Amniotic stem cell (primary cell): ENCODE data around the gene ITGA7.
"Not testable (repeated sequence)": the region's sequence is repeated elsewhere in the genome, so short reads cannot be mapped to it uniquely, and the experiment has no call there.

ENCODE experiments used
- DNase-seq: peaks from one replicate; lab custom pipeline; 2025; lab: John Stamatoyannopoulos, UW

ITGA7 gene

GRCh38 chr12:55682087-55682796, 25.5 kb downstream of the ITGA7 start:
- DNase-seq: no peak

DNA sequence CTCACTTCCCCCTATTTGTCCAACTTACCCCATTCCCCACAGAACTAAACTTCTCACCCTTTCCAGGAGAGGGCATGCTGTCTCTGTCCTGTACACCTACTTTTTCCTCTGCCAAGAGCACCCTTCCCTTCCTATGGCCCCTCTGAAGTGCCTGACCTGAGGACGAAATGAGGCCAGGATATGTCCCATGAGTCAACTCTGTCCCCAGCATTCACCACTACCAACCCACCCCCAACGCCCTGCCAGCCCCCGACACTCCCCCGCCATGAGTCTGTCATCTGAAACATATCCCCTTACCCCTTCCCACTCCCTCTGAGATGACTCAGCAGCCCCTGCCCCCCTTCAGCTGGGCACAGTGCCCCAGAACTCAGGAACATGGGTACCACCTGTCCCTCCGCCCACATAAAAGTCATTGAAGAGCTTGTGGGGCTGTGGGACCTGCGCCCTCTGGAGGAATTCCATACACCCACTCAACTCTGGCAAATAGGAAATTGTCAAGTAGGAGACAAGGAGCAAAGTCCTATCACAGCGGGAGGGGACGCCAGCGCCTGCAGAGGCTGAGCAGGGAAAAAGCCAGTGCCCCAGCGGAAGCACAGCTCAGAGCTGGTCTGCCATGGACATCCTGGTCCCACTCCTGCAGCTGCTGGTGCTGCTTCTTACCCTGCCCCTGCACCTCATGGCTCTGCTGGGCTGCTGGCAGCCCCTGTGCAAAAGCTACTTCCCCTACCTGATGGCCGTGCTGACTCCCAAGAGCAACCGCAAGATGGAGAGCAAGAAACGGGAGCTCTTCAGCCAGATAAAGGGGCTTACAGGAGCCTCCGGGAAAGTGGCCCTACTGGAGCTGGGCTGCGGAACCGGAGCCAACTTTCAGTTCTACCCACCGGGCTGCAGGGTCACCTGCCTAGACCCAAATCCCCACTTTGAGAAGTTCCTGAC, 26.3 kb downstream of the ITGA7 start:
- no peak for DNase-seq

- DNase-seq: no peak
Measured at GRCh38 chr12:55679691-55680090, 28.0 kb downstream of the ITGA7 start.

- no peak for DNase-seq
Measured at GRCh38 chr12:55676707-55677106, 31.0 kb downstream of the ITGA7 start.

- no peak for DNase-seq
Measured at GRCh38 chr12:55675666-55676065, 32.0 kb downstream of the ITGA7 start.

DNA sequence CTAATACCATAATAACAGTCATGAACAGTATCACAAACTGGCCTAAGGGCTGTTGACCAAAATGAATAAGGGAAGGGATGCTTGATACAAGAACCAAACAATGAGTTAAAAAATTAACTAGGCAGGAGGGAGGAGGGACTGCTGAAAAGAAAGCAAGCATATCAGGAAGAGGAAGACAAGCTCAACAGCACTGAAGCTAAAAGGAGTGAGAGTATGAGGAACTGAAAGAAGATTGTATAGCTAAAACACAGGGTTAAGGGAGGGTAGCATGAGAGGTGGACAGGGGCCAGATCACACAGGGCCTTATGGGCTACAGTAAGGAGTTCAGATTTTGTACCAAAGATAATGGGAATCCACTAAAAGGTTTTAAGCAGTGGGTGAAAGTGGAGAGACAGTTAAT, 34.1 kb downstream of the ITGA7 start:
- no peak for DNase-seq

GRCh38 chr12:55671746-55672145, 36.0 kb downstream of the ITGA7 start:
- DNase-seq: no peak

GRCh38 chr12:55670276-55670675, 37.4 kb downstream of the ITGA7 start:
- no peak for DNase-seq

GRCh38 chr12:55666508-55666907, 41.2 kb downstream of the ITGA7 start:
- no peak for DNase-seq

DNA sequence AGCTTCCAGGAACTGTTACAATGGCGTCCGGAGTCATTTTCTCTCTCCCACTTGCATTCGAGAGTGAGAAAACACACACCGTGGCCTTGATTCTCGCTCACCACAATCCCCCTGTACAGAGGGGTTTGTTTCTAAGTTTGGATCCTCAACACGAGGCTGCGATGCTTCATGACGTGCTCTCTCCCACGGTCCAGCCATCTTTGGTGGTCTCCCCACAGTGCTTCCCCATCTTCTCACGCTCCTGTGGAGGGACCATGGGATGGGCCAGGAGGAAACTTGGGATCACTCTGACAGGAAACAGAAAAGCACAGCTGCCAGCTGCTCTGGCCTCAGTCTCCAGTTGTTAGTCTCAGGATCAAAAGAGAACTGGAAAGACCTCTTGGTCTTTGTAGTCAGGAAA, 42.9 kb downstream of the ITGA7 start:
- DNase-seq: no peak

DNA sequence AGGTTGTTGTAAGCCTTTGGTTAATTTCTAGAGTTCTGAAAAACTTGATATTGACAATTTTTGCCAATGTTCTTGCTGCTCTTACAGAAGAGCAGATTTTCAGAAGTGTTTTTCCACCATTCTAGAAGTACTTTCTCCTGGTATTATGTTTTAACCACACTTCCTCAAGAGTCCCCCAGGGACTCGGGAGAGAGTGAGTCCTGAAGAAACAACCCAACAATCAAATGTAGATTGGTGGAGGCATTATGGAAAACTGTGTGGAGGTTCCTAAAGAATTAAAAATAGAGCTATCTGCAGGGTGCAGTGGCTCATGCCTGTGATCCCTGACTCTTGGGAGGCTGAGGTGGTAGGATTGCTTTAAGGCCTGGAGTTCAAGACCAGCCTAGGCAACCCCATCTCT, 44.3 kb downstream of the ITGA7 start:
- DNase-seq: no peak

DNA sequence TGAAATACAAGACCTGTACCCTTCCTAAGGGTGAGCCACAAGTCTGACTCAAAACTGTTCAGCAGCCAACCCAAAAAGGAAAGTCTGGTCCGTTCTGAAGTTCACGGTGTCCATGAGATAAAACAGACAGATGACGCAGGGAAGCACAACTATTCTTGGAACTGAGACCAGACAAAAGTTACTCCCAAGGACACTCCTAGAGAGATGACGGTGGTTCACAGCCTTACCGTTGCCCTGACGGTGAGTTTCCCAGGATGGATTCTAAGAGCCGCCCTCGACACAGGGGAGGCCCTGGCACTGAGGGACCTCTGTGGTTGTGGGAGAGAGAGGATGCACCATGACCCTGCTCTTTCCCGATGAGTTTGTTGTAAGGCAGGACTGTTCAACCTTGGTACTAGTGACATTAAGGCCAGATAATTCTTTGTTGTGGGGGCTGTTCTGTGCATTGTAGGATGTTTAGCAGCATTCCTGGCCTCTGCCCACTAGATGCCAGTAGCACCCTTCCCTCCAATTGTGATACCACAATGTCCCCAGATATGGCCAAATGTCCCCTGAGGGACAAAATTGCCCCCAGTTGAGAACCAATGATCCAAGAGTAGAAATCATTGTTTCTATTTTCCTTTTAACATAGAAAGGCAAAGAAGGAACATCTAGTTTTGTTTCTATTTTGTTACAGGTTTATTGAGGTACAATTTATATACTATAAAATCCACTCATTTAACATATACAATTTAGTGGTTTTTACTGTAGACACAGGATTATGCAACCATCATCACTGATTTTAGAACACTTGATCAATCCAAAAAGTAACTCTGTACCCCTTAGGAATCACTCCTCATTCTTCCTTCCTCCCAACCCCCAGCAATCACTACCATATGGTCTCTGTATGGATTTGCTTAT, 48.0 kb downstream of the ITGA7 start:
- DNase-seq: no peak

- no peak for DNase-seq
Measured at GRCh38 chr12:55658635-55659391, 48.9 kb downstream of the ITGA7 start.

DNA sequence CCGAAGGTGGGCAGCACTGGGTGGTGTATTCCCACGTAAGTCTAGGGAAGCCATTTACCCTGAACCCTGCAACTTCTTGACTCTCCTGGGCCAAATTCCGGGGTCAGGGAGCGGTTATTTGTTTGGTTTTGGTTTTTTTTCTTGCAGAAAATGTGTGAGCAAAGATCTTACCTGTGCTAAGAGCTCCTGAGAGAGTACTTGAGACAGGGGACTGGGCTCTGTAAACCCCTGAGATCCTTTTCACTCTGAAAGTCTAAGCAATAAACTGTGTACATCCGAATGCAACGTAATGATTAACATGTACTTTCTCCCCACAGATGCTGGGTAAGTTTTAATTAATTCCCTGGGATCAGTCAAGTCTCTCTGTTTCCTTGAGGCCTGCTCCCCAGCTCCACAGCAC, 49.5 kb downstream of the ITGA7 start:
- DNase-seq: no peak

GRCh38 chr12:55657212-55657611, 50.5 kb downstream of the ITGA7 start:
- no peak for DNase-seq

- DNase-seq: no peak
Measured at GRCh38 chr12:55654511-55655214, 53.0 kb downstream of the ITGA7 start.

DNA sequence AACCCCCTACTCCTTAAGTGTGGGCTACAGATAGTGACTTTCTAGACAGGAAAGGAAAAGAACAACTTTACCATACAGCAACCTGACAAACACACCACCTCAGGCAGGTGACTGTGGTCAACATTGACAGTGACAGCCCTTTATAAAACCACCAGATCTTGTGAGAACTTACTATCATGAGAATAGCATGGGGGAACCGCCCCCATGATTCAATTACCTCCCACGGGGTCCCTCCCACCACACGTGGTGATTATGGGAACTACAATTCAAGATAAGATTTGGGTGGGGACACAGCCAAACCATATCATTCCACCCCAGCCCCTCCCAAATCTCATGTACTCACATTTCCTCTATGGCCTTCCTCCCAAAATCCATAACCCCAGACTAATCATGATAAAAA, 54.7 kb downstream of the ITGA7 start:
- no peak for DNase-seq

DNA sequence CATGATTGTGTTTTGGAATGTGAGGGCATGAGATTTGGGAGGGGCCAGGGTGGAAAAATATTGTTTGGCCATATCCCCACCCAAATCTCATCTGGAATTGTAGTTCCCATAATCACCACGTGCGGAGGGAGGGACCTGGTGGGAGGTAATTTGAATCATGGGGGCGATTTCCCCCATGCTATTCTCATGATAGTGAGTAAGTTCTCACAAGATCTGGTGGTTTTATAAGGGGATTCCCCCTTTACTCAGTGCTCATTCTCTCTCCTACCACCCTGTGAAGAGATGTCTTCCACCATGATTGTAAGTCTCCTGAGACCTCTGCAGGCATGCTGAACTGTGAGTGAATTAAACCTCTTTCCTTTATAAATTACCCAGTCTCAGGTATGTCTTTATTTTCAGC, 55.4 kb downstream of the ITGA7 start:
- no peak for DNase-seq

DNA sequence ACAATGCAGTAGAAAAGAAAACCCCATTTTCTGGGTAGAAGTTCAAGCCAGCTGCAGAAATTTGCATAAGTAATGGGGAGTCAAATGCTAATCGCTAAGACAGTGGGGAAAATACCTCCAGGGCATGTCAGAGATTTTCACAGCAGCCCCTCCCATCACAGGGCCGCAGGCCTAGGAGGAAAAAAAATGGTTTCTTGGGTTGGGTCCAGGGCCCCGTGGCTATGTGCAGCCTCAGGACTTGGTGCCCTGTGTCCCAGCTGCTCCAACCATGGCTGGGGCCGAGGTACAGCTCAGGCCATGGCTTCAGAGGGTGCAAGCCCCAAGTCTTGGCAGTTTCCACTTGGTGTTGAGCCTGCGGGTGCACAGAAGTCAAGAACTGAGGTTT, 56.4 kb downstream of the ITGA7 start:
- no peak for DNase-seq

GRCh38 chr12:55650620-55651298, 56.9 kb downstream of the ITGA7 start:
- not testable (repeated sequence) for DNase-seq
